Activated CD4-positive, alpha-beta T cell treated with anti-CD3 and anti-CD28 coated beads, Interleukin-2, Interleukin-6, amounts not matched to agents 100 ng/mL and 50 ng/mL, durations not matched to agents 16 hours and 8 hours (primary cell): ENCODE results near the gene EPHB6.

Source experiments
- DNase-seq: peaks from one replicate; pipeline ENCODE4 v3.0.0-alpha.2; 2020

EPHB6 gene, protein sequence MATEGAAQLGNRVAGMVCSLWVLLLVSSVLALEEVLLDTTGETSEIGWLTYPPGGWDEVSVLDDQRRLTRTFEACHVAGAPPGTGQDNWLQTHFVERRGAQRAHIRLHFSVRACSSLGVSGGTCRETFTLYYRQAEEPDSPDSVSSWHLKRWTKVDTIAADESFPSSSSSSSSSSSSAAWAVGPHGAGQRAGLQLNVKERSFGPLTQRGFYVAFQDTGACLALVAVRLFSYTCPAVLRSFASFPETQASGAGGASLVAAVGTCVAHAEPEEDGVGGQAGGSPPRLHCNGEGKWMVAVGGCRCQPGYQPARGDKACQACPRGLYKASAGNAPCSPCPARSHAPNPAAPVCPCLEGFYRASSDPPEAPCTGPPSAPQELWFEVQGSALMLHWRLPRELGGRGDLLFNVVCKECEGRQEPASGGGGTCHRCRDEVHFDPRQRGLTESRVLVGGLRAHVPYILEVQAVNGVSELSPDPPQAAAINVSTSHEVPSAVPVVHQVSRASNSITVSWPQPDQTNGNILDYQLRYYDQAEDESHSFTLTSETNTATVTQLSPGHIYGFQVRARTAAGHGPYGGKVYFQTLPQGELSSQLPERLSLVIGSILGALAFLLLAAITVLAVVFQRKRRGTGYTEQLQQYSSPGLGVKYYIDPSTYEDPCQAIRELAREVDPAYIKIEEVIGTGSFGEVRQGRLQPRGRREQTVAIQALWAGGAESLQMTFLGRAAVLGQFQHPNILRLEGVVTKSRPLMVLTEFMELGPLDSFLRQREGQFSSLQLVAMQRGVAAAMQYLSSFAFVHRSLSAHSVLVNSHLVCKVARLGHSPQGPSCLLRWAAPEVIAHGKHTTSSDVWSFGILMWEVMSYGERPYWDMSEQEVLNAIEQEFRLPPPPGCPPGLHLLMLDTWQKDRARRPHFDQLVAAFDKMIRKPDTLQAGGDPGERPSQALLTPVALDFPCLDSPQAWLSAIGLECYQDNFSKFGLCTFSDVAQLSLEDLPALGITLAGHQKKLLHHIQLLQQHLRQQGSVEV

GRCh38 chr7:142854372-142855113 lies at the start of gene EPHB6:
EPHB6 (plus strand) TSS chr7:142855076; CDS start chr7:142863228, 8,152 bp downstream.
- peak; percentile 68 for DNase-seq

DNA sequence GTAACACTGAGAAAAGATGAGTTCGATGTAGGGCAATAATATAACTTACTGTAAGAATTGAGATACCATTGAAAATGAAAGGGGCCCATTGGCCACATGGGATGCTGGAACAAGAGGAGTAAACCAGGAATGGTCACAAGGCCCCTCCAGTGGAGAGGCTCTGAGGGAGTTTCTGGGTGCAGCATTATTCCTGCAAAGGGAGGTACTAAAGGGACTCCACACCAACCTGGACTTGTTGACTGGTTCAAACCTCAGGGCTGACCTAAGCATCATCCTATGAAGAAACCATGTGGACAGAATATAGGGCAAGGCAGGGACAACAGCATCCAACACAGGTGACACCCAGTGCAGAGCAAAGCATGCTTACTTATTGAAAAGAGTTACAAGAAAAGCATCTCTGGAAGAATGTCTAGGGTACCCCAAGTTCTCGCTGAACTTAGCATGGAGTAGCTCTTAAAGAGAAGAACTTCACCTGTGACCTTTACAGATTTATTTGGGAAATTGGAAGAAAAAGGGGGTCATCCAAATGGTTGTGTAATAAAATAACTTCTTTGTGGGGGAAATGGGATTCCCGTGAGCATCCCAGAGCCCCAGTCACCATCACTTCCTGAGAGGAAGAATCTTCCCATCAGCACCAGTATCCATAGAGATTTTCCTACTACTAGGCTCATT lies 49.4 kb upstream of the EPHB6 start:
- DNase-seq = no peak

GRCh38 chr7:142806022-142806356 lies 48.9 kb upstream of the EPHB6 start:
- DNase-seq = no peak

DNA sequence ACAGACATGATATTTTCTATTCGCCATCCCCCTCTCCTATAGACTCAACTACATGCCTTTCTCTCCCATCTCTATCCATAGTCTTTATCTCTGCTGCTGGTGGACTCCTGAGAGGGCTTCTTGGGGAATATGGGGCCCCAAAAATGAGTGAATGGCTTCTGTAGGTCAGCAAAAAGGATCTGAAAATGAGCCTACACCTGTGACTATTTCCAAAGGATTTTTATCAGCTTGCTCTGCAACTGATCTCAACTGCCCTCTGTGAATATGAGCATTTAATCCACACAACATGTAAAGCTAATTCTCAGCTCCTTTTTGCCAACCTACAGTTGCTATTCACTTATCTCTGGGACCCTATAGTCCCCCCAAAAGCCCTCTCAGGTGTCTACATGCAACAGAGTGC lies 47.9 kb upstream of the EPHB6 start:
- no peak for DNase-seq

- DNase-seq = peak; percentile 89
Observed at GRCh38 chr7:142807855-142808460, 46.9 kb upstream of the EPHB6 start.

DNA sequence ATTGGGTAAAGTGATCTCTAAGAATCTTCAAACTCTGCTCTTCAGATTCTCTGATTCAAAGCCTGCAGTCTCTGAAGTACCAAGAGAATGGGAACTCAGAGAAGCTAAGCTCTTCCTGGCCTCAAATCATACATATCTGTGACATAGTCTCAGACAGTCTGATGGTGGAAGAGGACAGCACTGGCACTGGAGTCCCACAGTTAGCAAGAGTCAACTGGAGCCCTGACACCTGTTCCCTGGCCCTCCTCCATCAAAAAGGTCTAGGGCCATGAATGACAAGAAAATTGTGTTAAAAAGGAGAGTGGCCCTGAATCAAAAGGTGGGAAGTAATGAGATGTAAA lies 46.4 kb upstream of the EPHB6 start:
- no peak for DNase-seq

DNA sequence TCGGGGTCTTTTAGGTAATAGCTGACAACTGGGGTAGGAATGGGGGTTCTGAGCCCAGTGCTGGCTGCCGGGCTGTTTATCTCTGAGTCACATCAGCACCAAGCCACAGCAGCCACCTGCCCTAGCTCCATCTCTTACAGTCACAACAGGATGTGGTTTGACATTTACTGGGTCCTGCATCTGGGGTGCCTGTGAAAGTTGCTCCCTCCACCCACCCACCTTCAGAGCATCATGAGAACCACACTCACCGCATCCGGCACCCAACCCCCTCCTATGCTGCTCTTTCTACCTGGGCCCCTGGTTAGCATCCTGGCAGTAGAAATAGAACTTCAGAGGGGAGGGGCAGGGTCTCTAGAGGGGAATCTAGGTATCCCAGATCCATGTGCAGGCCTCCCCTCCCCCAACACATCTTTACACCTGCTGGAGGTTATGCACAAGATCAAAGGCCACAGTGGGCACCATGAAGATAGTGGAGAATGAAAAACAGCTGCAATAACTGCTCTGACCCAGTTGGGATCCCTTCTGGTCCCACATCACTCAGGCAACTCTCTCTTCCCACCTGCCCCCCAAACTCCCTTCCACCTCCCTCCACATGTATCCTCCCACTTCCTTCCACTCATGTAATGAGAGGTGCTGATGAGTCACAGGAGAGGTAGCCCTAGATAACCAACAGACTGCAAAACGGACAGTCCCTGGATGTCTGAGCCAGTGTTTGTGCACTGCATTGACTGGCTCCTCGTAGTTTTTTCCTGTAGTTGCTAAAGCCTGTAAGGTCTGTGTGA lies 45.9 kb upstream of the EPHB6 start:
- DNase-seq = peak; percentile 97

- no peak for DNase-seq
Observed at GRCh38 chr7:142809671-142810070, 45.2 kb upstream of the EPHB6 start.

DNA sequence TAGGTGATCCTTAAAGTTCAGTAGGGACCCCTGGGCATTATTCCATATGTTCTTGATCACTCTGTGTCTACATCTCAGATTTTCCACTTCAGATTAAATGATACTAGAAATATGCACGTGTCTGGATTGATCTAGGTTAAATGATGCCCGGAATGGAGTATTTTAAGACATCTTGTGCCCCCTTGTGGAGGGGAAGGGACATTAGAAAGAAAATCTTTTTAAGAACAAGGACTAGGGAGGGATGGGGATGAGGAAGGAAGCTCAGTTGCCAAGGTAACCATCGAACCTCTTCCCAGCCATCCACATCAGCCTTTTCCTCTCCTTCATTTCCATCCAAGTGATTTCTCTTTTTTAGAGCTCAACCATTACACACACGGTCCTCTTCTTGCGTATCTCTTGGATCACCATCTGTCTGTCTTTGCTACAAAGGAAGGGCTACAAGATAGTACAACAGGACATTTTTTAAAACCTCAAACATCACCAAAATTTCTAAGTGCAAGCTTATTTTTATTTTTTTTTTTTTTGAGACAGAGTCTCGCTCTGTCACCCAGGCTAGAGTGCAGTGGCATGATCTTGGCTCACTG lies 43.6 kb upstream of the EPHB6 start:
- peak; percentile 82 for DNase-seq

- DNase-seq = no peak
Observed at GRCh38 chr7:142812437-142813215, 42.2 kb upstream of the EPHB6 start.

GRCh38 chr7:142813226-142813625 lies 41.6 kb upstream of the EPHB6 start:
- no peak for DNase-seq

GRCh38 chr7:142813699-142814098 lies 41.2 kb upstream of the EPHB6 start:
- DNase-seq = no peak

- DNase-seq = no peak
Observed at GRCh38 chr7:142814451-142814850, 40.4 kb upstream of the EPHB6 start.

GRCh38 chr7:142815134-142815533 lies 39.7 kb upstream of the EPHB6 start:
- no peak for DNase-seq

DNA sequence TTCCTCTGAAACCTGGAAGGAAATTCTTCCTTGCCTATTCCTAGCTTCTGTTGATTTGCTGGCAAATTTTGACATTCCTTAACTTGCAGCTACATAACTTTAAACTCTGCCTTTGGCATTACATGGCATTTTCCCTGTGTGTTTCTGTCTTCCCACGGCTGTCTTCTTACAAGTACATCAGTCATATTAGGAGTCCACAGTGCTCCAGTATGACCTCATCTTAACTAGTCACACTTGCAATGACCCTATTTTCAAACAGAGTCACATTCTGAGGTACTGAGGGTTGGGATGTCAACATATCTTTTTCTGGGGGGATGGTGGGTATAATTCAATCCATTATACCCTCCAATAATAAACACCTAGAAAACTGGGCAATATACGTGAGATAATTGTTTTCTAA lies 37.4 kb upstream of the EPHB6 start:
- no peak for DNase-seq

DNA sequence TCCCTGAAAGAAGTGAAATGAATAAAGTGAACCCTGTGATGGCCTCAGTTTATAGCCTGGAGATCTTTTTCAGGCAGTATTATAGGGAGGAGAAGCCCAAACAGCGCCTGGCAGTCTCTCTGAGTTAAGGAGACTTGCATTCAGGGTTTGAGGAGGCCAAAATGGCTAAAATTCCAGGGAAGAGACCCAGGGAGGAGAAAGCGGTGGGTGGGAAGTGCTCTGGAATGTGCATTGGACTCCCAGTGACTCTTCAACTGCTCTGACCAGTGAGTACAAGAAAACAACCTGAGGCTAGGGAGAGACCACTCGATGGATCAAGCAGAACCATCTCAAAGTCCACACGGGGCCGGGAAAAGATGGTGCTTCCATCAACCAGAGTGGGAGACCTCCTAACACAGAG lies 35.3 kb upstream of the EPHB6 start:
- DNase-seq = no peak

DNA sequence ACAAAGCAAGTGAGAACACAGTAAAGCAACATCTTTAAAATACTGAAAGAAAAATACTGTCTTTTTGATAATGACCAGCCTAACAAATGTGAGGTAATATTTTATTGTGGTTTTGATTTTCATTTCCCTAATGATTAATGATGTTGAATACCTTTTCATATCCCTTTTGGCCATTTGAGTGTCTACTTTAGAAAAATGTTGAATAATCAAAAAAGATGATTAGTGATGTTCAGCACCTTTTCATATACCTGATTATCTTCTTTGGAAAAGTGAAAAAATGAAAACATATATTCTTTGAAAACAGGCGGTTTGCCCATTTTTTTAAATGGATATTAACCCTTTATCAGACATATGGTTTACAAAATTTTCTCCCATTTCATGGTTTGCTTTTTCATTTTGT lies 32.2 kb upstream of the EPHB6 start:
- no peak for DNase-seq

DNA sequence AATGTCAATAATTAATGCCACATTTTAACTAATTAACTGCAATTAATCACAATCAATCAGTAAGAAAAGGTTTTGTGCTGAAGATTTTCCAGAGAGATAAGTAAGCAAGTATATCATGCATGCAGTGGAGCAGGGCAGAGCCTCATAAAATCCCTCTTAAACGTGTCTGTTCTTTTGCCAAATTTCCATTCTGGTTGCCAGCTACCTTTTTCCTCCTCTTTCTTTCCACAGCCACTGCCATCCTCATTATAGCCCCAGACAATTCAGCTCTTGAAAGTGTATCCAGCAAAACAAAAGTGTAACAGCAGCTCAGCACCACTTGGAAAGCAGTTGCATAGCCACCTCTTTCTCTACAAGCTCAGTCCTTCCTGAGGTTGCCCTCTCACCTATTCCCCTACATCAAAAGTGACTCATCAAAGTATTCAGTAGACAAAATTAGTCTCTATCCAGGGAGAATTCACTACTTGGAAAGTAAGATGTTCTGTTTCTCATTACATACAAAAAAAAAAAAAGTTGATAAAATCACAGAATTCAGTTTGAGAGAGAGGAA lies 26.9 kb upstream of the EPHB6 start:
- DNase-seq = no peak

DNA sequence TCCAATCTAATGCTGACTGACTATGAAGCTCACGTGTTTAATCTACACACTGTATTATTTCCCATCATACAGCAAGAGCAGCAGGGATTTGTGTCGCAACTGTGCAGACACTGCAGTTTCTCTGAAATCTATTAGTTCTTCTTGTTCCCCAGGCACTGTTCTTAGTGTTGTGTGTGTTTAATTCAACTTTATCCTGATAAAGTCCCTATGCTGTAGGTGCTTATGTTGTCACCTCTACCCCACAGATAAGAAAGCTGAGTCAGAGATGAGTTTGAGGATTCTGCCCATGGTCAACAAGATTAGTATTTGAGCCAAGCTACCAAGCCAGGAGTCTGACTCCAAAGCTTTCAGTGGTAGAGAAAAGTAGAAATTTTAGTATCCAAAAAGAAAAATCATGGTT lies 22.5 kb upstream of the EPHB6 start:
- DNase-seq = no peak
